Ishikawa (cell line): ENCODE measurements around the gene STK11IP.

ENCODE experiments used
- CEBPB ChIP-seq: IDR thresholded peaks from 2 replicates; pipeline ENCODE4 v1.6.1; 2012
- CREB1 ChIP-seq: IDR thresholded peaks from 2 replicates; pipeline ENCODE4 v1.6.1; 2012; ENCODE audit warnings: low read depth
- EGR1 ChIP-seq: IDR thresholded peaks from 2 replicates; pipeline ENCODE4 v1.6.1; 2012
- EP300 ChIP-seq: IDR thresholded peaks from 2 replicates; pipeline ENCODE4 v1.6.1; 2012; ENCODE audit warnings: borderline replicate concordance
- FOXM1 ChIP-seq: IDR thresholded peaks from 2 replicates; pipeline ENCODE4 v1.6.1; 2012; ENCODE audit warnings: low read depth, borderline replicate concordance
- NFIC ChIP-seq: IDR thresholded peaks from 2 replicates; pipeline ENCODE4 v1.6.1; 2012
- RAD21 ChIP-seq: IDR thresholded peaks from 2 replicates; pipeline ENCODE4 v1.6.1; 2012; ENCODE audit warnings: low read depth
- REST ChIP-seq: IDR thresholded peaks from 2 replicates; pipeline ENCODE4 v1.6.1; 2012; ENCODE audit warnings: low read depth, mild to moderate bottlenecking
- TAF1 ChIP-seq: IDR thresholded peaks from 2 replicates; pipeline ENCODE4 v1.6.1; 2012; ENCODE audit warnings: low read depth, mild to moderate bottlenecking
- TCF12 ChIP-seq: IDR thresholded peaks from 2 replicates; pipeline ENCODE4 v1.6.1; 2012; ENCODE audit warnings: low read depth
- TEAD4 ChIP-seq: IDR thresholded peaks from 2 replicates; pipeline ENCODE4 v1.6.1; 2012
- USF1 ChIP-seq: IDR thresholded peaks from 2 replicates; pipeline ENCODE4 v1.6.1; 2012
- YY1 ChIP-seq: IDR thresholded peaks from 2 replicates; pipeline ENCODE4 v1.6.1; 2012; ENCODE audit warnings: low read depth
- ZBTB7A ChIP-seq: IDR thresholded peaks from 2 replicates; pipeline ENCODE4 v1.6.1; 2012; ENCODE audit warnings: low read depth
- TF ChIP-seq, protein P1 (sequence below): IDR thresholded peaks from 2 replicates; pipeline ENCODE4 v1.6.1; 2012

The STK11IP gene

GRCh38 chr2:219625179-219625578 lies 27.5 kb downstream of the STK11IP start:
- no peak for TF ChIP-seq EGR1

DNA sequence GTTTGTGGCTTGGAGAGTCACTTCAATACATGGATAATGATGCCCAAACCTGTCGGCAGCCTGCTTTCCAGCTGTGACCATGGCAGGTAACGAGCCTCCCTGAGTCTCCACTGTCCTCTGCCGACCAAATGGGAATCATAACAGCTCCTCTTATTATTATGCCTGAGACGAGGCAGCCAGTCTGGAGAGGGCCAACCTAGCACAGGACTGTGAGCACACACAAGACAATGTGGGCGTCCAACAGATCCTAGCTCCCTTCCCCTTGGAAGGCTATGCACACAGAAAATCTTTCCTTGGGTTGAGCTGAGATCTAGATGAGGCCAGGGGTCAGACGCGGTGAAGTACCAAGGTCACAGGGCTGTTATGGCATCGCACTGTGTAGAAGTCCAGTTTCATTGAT lies 28.9 kb downstream of the STK11IP start:
- TF ChIP-seq TCF12 (no peak), TEAD4 (no peak), EP300 (no peak), EGR1 (no peak), TAF1 (no peak), USF1 (no peak), ZBTB7A (no peak), RAD21 (no peak), CREB1 (no peak), FOXM1 (no peak), YY1 (no peak)

DNA sequence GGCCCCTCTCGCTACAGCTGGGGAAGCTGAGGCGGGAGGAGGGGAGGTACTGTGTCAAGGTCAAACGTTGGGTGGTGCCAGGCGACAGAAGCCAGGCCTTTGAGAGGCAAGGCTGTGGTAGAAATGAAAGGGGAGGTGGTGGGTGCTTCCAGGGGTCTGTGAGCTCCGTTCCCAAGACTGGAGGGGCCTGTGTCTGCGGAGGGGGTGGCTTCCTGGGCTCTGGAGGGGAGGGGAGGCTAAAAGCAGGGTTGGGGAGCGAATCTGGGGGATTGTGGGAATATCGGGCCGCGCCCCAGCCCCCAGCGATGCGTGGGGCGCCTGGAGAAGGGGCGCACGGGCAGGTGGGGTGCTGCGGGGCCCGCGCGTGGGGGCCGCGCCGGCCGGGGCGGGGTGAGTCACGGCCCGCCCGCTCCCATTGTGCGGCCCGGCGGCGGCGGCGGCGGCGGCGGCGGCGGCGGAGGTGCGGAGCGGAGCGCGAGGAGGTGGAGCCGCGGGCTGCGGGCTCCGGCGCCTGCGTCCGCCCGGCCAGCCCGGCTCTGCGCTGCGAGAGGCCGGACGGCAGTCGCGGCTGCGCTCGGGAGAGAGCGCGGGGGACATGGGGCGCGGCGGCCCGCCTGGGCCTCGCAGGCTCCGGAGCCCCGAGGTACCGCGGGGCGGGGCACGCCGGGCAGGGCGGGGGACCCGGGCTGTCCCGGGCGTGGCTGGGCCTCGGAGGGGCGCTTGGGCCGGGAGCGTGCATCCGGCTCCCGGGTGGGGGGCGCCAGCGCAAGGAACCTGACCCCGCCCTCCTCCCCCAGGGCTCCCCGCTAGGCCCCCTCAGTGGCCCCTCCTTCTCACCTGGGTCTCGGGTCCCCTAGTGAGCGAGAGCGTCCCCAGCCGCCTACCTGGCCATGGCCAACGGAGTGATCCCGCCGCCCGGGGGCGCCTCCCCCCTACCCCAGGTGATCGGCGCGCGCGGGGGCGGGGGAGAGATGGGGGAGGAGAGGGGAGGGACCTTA lies 29.7 kb downstream of the STK11IP start, which contains the start of gene SLC4A3:
Gene SLC4A3 (plus strand): TSS at position 528 of the 998 bp plus-strand sequence. CDS start 363 bp downstream, at position 891.
- TF ChIP-seq CREB1 (no peak), USF1 (no peak), ZBTB7A (peak; percentile 79), EGR1 (peak; percentile 53), EP300 (no peak), TAF1 (peak; percentile 43; the same call in 1 of the 2 replicates), YY1 (0 out of 2 replicates have a peak, but pooled peaks have one; percentile 20)

DNA sequence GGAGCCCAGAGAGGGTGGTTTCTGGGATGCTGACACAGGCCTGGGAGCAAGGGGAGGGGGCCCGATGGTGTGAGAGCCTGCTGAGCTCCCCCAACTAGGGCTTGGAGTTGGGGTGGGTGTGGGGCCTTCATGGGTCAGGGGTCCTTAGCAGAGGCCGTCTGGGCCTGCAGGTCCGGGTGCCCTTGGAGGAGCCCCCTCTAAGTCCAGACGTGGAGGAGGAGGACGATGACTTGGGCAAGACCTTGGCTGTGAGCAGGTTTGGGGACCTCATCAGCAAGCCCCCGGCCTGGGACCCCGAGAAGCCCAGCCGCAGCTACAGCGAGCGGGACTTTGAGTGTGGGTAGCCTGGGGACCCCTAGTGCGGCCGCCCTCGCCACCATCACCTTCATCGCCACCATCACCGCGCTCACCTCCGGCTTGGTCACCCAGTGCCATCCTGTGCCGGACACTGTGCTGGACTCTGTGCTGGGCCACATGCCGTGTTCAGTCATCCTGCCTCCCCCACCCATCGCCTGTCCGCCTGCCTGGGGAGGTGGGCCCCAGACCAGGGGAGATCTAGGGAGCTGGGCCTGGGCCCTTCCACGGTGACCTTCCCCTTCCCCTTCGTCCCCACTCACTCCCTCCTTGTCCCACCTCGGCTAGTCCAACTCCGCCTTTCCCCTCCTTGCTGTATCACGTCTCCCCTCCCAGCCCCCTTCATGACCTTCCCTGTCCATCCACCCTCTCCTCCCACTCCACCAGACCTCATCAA lies 30.8 kb downstream of the STK11IP start:
- TF ChIP-seq CREB1: no peak
- TF ChIP-seq TAF1: no peak
- no peak for TF ChIP-seq EGR1
- TF ChIP-seq TCF12: no peak
- TF ChIP-seq TEAD4: no peak
- no peak for TF ChIP-seq YY1
- no peak for TF ChIP-seq ZBTB7A
- TF ChIP-seq, protein P1, sequence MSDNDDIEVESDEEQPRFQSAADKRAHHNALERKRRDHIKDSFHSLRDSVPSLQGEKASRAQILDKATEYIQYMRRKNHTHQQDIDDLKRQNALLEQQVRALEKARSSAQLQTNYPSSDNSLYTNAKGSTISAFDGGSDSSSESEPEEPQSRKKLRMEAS: no peak
- TF ChIP-seq REST: no peak
- no peak for TF ChIP-seq EP300
- TF ChIP-seq FOXM1: no peak
- TF ChIP-seq USF1: no peak
- TF ChIP-seq RAD21: no peak
- no peak for TF ChIP-seq NFIC
- TF ChIP-seq CEBPB: no peak

DNA sequence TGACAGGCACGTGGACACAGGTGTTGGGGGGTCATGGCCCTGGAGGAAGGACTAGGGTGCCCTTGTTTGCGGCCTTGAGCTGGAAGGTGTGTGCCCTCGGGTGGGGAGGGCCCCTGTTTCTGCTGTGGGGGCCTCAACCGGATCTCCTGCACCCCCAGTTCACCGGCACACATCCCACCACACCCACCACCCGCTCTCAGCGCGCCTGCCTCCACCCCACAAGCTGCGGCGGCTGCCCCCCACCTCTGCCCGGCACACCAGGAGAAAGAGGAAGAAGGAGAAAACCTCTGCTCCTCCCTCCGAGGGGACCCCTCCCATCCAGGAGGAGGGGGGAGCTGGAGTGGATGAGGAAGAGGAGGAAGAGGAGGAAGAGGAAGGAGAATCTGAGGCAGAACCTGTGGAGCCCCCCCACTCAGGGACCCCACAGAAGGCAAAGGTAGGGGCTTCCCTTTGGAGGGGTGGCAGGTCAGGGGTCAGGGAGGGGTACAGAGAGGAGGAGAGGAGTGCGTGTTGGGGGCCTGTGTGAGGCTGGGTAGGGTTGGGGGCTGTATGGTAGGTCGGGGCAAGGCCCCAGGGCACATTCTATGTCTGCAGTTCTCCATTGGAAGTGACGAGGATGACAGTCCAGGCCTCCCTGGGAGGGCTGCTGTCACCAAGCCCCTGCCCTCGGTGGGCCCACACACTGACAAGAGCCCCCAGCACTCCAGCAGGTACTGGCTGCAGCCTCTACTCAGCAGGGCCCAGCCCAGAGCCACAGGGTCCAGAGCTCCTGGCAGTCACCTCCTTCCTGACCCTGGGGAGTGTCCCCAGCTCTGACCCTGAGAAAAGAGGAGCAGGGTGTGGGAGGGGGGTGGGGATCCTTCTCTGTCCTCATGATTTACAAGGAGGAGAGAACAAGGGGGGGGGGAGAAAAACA lies 31.6 kb downstream of the STK11IP start:
- TF ChIP-seq TCF12: no peak
- TF ChIP-seq, protein P1: no peak
- no peak for TF ChIP-seq ZBTB7A
- no peak for TF ChIP-seq TEAD4
- no peak for TF ChIP-seq TAF1
- no peak for TF ChIP-seq EP300
- no peak for TF ChIP-seq YY1
- no peak for TF ChIP-seq FOXM1
- no peak for TF ChIP-seq REST
- no peak for TF ChIP-seq EGR1
- no peak for TF ChIP-seq CREB1
- TF ChIP-seq NFIC: no peak
- no peak for TF ChIP-seq USF1
- no peak for TF ChIP-seq RAD21
- no peak for TF ChIP-seq CEBPB
